Transverse colon (tissue), 3 donors: Measurements from ENCODE around the gene SPI1.

Experiments
- POLR2A ChIP-seq: fragments of 450-650 bp; IDR thresholded peaks from one replicate; pipeline ENCODE4 v1.6.1; 2016; ENCODE audit warnings: antibody characterized with exemption, mild to moderate bottlenecking, moderate library complexity
- TF ChIP-seq, protein P1 (sequence below), 5 experiments: fragments of 200-600 bp in 3 of 5; fragments of 450-650 bp in 2 of 5; sonication (generic) in 3 of 5; IDR thresholded peaks; 1 replicate in 2 of 5; 2 replicates in 3 of 5; pipeline ENCODE4 v1.5.1; 2016 to 2017; ENCODE audit warnings: antibody characterized with exemption in 5 of 5, inconsistent platforms in 3 of 5, mild to moderate bottlenecking in 2 of 5, moderate library complexity in 1 of 5

DNA sequence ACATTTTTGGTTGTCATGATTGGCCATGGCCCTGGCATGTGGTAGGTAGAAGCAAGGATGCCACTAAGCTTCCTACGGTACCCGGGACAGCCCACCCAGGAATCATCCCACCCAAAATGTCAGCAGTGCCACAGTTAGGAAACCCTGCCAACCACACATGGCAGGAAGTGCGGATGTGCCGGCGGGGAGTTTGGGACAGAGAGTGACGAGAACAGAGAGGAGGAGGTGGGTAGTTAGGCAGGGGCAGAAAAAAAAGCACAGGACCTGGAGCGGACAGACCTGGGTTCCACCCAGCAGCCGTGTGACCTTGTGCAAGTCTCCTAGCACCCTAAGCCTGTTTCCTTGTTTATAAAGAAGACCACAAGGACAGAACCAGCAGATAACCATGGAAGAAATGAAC lies 3.3 kb downstream of the SPI1 start:
- TF ChIP-seq, protein P1, sequence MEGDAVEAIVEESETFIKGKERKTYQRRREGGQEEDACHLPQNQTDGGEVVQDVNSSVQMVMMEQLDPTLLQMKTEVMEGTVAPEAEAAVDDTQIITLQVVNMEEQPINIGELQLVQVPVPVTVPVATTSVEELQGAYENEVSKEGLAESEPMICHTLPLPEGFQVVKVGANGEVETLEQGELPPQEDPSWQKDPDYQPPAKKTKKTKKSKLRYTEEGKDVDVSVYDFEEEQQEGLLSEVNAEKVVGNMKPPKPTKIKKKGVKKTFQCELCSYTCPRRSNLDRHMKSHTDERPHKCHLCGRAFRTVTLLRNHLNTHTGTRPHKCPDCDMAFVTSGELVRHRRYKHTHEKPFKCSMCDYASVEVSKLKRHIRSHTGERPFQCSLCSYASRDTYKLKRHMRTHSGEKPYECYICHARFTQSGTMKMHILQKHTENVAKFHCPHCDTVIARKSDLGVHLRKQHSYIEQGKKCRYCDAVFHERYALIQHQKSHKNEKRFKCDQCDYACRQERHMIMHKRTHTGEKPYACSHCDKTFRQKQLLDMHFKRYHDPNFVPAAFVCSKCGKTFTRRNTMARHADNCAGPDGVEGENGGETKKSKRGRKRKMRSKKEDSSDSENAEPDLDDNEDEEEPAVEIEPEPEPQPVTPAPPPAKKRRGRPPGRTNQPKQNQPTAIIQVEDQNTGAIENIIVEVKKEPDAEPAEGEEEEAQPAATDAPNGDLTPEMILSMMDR (IDR thresholded peaks at IDR 0.05) = no peak
- no peak for TF ChIP-seq POLR2A
